H1 (cell line): Measurements from ENCODE around the gene KCNH6. TPM values are rescaled to one million over a fixed set of nuclear protein-coding genes. Genes with fewer than 3 reads are reported as not detected.
A peak's percentile ranks its signal among the peaks of the same experiment; 100 is the strongest.

Source experiments
- CTCF ChIA-PET: fragments of 300-600 bp; sonication (Branson Sonifier 250); formaldehyde crosslinking; loops from one replicate; lab custom pipeline; 2021; ENCODE audit not compliant: partially characterized antibody; lab: Charles Lee
- POLR2A ChIA-PET: fragments of 300-600 bp; sonication (Branson Sonifier 250); formaldehyde crosslinking; loops from one replicate; lab custom pipeline; 2021; ENCODE audit warnings: inconsistent platforms; ENCODE audit not compliant: partially characterized antibody; lab: Charles Lee
- DNase-seq, 2 experiments: peaks; one replicate each; pipeline versions ENCODE4 v3.0.0 to v3.0.0-alpha.2; 2010 to 2022; ENCODE audit warnings: low spot score in 2 of 2, low read depth in 1 of 2, mixed read lengths in 1 of 2
- FAIRE-seq: peaks from 2 replicates; lab custom pipeline; 2011; peaks lifted over from hg19 to GRCh38; lab: Jason Lieb, UNC
- H2AFZ ChIP-seq: 2 replicates; pipeline ENCODE4 v1.8.1; 2012; ENCODE audit warnings: low read length, inconsistent platforms
- H2AK5ac ChIP-seq: 2 replicates; pipeline ENCODE4 v1.6.1; 2013; ENCODE audit warnings: low read depth, low read length
- H2BK120ac ChIP-seq: replicated peaks from 2 replicates; pipeline ENCODE3; 2013; ENCODE audit warnings: low read depth, low read length, inconsistent platforms
- H2BK12ac ChIP-seq: 2 replicates; pipeline ENCODE4 v1.6.1; 2013; ENCODE audit warnings: low read depth, low read length
- H2BK15ac ChIP-seq: 2 replicates; pipeline ENCODE4 v1.6.1; 2013; ENCODE audit warnings: low read length
- H2BK20ac ChIP-seq: 2 replicates; pipeline ENCODE4 v1.6.1; 2013; ENCODE audit warnings: low read length
- H2BK5ac ChIP-seq: 2 replicates; pipeline ENCODE4 v1.6.1; 2013; ENCODE audit warnings: low read depth, low read length
- H3K14ac ChIP-seq: 2 replicates; pipeline ENCODE4 v1.6.1; 2013; ENCODE audit warnings: inconsistent platforms; ENCODE audit not compliant: insufficient read length
- H3K18ac ChIP-seq: 2 replicates; pipeline ENCODE4 v1.6.1; 2013; ENCODE audit warnings: low read length; ENCODE audit errors: extremely low read depth
- H3K23ac ChIP-seq: 2 replicates; pipeline ENCODE4 v1.6.1; 2013; ENCODE audit warnings: inconsistent platforms; ENCODE audit not compliant: insufficient read length
- H3K23me2 ChIP-seq: 2 replicates; pipeline ENCODE4 v1.6.1; 2013; ENCODE audit warnings: low read depth, low read length
- H3K27ac ChIP-seq: 2 replicates; pipeline ENCODE4 v1.6.1; 2011; ENCODE audit warnings: low read depth, low read length, inconsistent platforms
- H3K27me3 ChIP-seq, 4 experiments: replicated peaks in 1 of 4; 1 replicate in 1 of 4; 2 replicates in 3 of 4; pipeline versions ENCODE4 v1.6.1 to v1.8.1; 2011 to 2013; ENCODE audit warnings: low read length in 3 of 4, mild to moderate bottlenecking in 3 of 4, inconsistent platforms in 2 of 4, mixed read lengths in 2 of 4, moderate library complexity in 1 of 4; ENCODE audit not compliant: control insufficient read depth in 3 of 4, insufficient read depth in 3 of 4; ENCODE audit errors: extremely low read depth in 1 of 4
- H3K36me3 ChIP-seq, 4 experiments: 2 replicates each; pipeline versions ENCODE4 v1.6.1 to v1.8.1; 2011 to 2013; ENCODE audit warnings: mild to moderate bottlenecking in 4 of 4, low read length in 3 of 4, moderate library complexity in 2 of 4, control low read depth in 1 of 4, inconsistent platforms in 1 of 4; ENCODE audit not compliant: insufficient read depth in 4 of 4, control insufficient read depth in 2 of 4
- H3K4ac ChIP-seq: replicated peaks from 2 replicates; pipeline ENCODE3; 2013; ENCODE audit warnings: low read length, low read depth, mixed read lengths, inconsistent platforms; ENCODE audit not compliant: insufficient read length
- H3K4me1 ChIP-seq, 4 experiments: replicated peaks in 1 of 4; 1 replicate in 1 of 4; 2 replicates in 3 of 4; pipeline versions ENCODE4 v1.6.1 to v1.8.1; 2011 to 2013; ENCODE audit warnings: low read length in 3 of 4, inconsistent platforms in 2 of 4, mixed read lengths in 1 of 4; ENCODE audit not compliant: insufficient read depth in 4 of 4, control insufficient read depth in 3 of 4
- H3K4me2 ChIP-seq, 2 experiments: 2 replicates each; pipeline versions ENCODE4 v1.6.1 to v1.8.1; 2011 to 2013; ENCODE audit warnings: low read depth in 2 of 2, low read length in 2 of 2, control low read depth in 1 of 2, inconsistent platforms in 1 of 2, mild to moderate bottlenecking in 1 of 2; ENCODE audit not compliant: insufficient read depth in 1 of 2
- H3K4me3 ChIP-seq, 4 experiments: fragments of 200-600, 300-600 bp in 1 of 4; sonication (generic), shearing (Covaris generic), sonication (Bioruptor Twin) in 1 of 4; 2 replicates each; pipeline versions ENCODE4 v1.5.1 to v1.8.1; 2011 to 2016; ENCODE audit warnings: low read length in 4 of 4, low read depth in 3 of 4, control low read depth in 2 of 4, inconsistent platforms in 2 of 4, mild to moderate bottlenecking in 2 of 4, mixed read lengths in 1 of 4, moderate library complexity in 1 of 4; ENCODE audit not compliant: insufficient read depth in 2 of 4; ENCODE audit errors: extremely low read depth in 1 of 4
- H3K56ac ChIP-seq: replicated peaks from 2 replicates; pipeline ENCODE3; 2013; ENCODE audit warnings: low read depth, mild to moderate bottlenecking, mixed read lengths, low read length, inconsistent platforms; ENCODE audit not compliant: insufficient read length
- H3K79me1 ChIP-seq: 2 replicates; pipeline ENCODE4 v1.6.1; 2013; ENCODE audit warnings: low read depth, low read length, control low read depth
- H3K79me2 ChIP-seq, 2 experiments: 2 replicates each; pipeline versions ENCODE4 v1.6.1 to v1.8.1; 2012 to 2013; ENCODE audit warnings: low read length in 2 of 2, mild to moderate bottlenecking in 2 of 2, inconsistent platforms in 1 of 2; ENCODE audit not compliant: insufficient read depth in 2 of 2, control insufficient read depth in 1 of 2
- H3K9ac ChIP-seq, 4 experiments: replicated peaks in 1 of 4; 1 replicate in 1 of 4; 2 replicates in 3 of 4; pipeline versions ENCODE4 v1.6.1 to v1.8.1; 2011 to 2013; ENCODE audit warnings: low read depth in 3 of 4, low read length in 3 of 4, control low read depth in 2 of 4, mild to moderate bottlenecking in 2 of 4, moderate library complexity in 2 of 4, inconsistent platforms in 1 of 4; ENCODE audit errors: extremely low read depth in 1 of 4
- H3K9me3 ChIP-seq, 2 experiments: 2 replicates each; pipeline versions ENCODE4 v1.6.1 to v1.8.1; 2012 to 2013; ENCODE audit warnings: mild to moderate bottlenecking in 2 of 2, moderate library complexity in 2 of 2, control low read depth in 1 of 2, inconsistent platforms in 1 of 2, low read depth in 1 of 2, low read length in 1 of 2, mixed read lengths in 1 of 2; ENCODE audit not compliant: insufficient read depth in 2 of 2
- H4K20me1 ChIP-seq, 2 experiments: replicated peaks in 1 of 2; 2 replicates each; pipeline versions ENCODE3 to v1.8.1; 2011 to 2013; ENCODE audit warnings: inconsistent platforms in 2 of 2, low read length in 2 of 2, mild to moderate bottlenecking in 1 of 2; ENCODE audit not compliant: insufficient read depth in 2 of 2, control insufficient read depth in 1 of 2
- H4K5ac ChIP-seq: 2 replicates; pipeline ENCODE4 v1.6.1; 2013; ENCODE audit warnings: low read length, low read depth, mixed read lengths, inconsistent platforms; ENCODE audit not compliant: insufficient read length
- H4K8ac ChIP-seq: 2 replicates; pipeline ENCODE4 v1.8.0; 2013; ENCODE audit warnings: mild to moderate bottlenecking, moderate library complexity, low read length, inconsistent platforms; ENCODE audit not compliant: insufficient read depth; ENCODE audit errors: extremely low read depth
- H4K91ac ChIP-seq: replicated peaks from 2 replicates; pipeline ENCODE3; 2013; ENCODE audit warnings: low read length, mixed read lengths, inconsistent platforms; ENCODE audit not compliant: insufficient read length
- CTBP2 ChIP-seq: IDR thresholded peaks from 2 replicates; pipeline ENCODE4 v1.7.0; 2011; ENCODE audit warnings: borderline replicate concordance, mild to moderate bottlenecking, moderate library complexity, mixed read lengths, low read length; ENCODE audit not compliant: insufficient read depth, insufficient read length
- RFX5 ChIP-seq: IDR thresholded peaks from 2 replicates; pipeline ENCODE4 v1.6.1; 2011; ENCODE audit warnings: low read depth, low read length, improper control_type of control experiment, borderline replicate concordance
- TAF7 ChIP-seq: optimal IDR thresholded peaks from 2 replicates; pipeline ENCODE3; 2011; ENCODE audit warnings: low read depth, mild to moderate bottlenecking, inconsistent platforms, low read length, moderate library complexity, borderline replicate concordance
- TBP ChIP-seq: IDR thresholded peaks from 2 replicates; pipeline ENCODE4 v1.6.1; 2011; ENCODE audit warnings: low read depth, low read length, improper control_type of control experiment
- WGBS, 2 experiments: shearing (Covaris generic) in 1 of 2; methylation state at CpG; one replicate each; pipeline versions ENCODE4 v1.1.6 to v1.1.7; 2013 to 2015; ENCODE audit warnings: low lambda C conversion rate in 2 of 2, mixed read lengths in 2 of 2, inconsistent platforms in 1 of 2, low coverage in 1 of 2, missing lambda C conversion rate in 1 of 2; ENCODE audit not compliant: insufficient replicate concordance in 2 of 2, insufficient coverage in 1 of 2, insufficient read length in 1 of 2; ENCODE audit errors: extremely low coverage in 1 of 2, missing lambda C conversion rate in 1 of 2; 5-methylcytosine and 5-hydroxymethylcytosine counted together
- polyA plus RNA-seq, 7 experiments: library from polyadenylated mRNA; depleted of rRNA in 3 of 7; stranded (reverse) in 5 of 7; unstranded in 2 of 7; fragments of >200 nt in 5 of 7; fragments of 200-250 nt in 2 of 7; gene quantifications; 1 replicate in 5 of 7; 2 replicates in 1 of 7; 4 replicates in 1 of 7; pipeline versions ENCODE4 v1.2.1 to v1.2.3, GENCODE V29; 2011 to 2013; ENCODE audit warnings: missing spikeins in 2 of 7, mixed read lengths in 2 of 7
- total RNA-seq: library from RNA; stranded (reverse); fragmentation: NEBNext Ultra II Directional; extraction: Animal tissue kit (Norgen Biotek cat#: 25700); gene quantifications from 2 replicates; pipeline ENCODE4 v1.2.1, GENCODE V29; 2021
- TF ChIP-seq, protein P1 (sequence below): IDR thresholded peaks from 2 replicates; pipeline ENCODE4 v1.6.1; 2011; ENCODE audit warnings: low read length, improper control_type of control experiment
- TF ChIP-seq, protein P2 (sequence below): IDR thresholded peaks from 2 replicates; pipeline ENCODE4 v1.6.1; 2011; ENCODE audit warnings: low read depth, mild to moderate bottlenecking, low read length; ENCODE audit not compliant: insufficient read depth
- TF ChIP-seq, protein P3 (sequence below): IDR thresholded peaks from 2 replicates; pipeline ENCODE4 v1.6.1; 2012; ENCODE audit warnings: low read length, inconsistent platforms

KCNH6 gene
- total and polyA plus RNA-seq, 2 of the 8 experiments (the other 6 are each of a cell fraction or from before 2014, with no cell fraction given): 1.8 to 3.6 TPM

DNA sequence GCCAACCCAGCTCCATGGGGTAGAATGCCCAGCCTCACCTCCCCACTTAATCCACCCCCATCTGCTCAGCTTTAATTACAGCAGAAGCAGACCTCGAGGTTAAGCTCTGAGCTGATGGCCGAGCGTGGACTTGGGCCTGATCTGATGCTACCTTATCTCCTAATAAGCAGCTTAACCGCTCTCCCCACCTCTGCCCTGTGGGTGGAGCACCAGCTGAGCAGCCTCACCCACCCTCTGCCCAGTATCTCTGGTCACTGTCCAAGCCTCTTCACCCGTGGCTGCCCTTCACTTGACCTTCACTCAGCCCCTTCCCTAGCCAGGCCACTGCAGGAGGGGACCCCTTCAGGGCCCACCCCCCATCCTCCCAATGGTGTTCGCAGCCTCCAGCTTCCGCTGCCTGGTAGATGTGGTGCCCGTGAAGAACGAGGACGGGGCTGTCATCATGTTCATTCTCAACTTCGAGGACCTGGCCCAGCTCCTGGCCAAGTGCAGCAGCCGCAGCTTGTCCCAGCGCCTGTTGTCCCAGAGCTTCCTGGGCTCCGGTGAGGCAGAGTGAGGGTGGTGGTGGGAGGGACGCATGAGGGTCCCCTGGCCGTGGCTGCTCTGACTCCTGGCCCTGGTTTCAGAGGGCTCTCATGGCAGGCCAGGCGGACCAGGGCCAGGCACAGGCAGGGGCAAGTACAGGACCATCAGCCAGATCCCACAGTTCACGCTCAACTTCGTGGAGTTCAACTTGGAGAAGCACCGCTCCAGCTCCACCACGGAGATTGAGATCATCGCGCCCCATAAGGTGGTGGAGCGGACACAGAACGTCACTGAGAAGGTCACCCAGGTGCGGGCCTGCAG is 6.8 kb downstream of the KCNH6 start:
- FAIRE-seq (no peak), DNase-seq (no peak)
- Histone ChIP-seq H3K18ac (no peak overlapping the region), H2BK20ac (no peak overlapping the region), H3K36me3 (no peaks in the 10 kb centered on the region), H3K56ac (no peak overlapping the region), H2BK12ac (no peak overlapping the region), H4K91ac (no peak overlapping the region), H3K4me1 (peaks cover 0 to 4% (median 1%) of the 10 kb centered on the region in 4 experiments; a peak in 3 of 7 replicates), H4K5ac (no peak overlapping the region), H3K23me2 (no peaks in the 10 kb centered on the region), H3K27ac (no peak overlapping the region), H2AK5ac (0 out of 2 replicates have a peak overlapping the region, but pooled peaks have one; percentile 24), H4K20me1 (no peaks in the 10 kb centered on the region), H3K4me3 (no peak overlapping the region), H3K4ac (no peak overlapping the region), H3K79me1 (no peaks in the 10 kb centered on the region), H3K23ac (no peak overlapping the region), H3K4me2 (no peak overlapping the region), H2AFZ (no peak overlapping the region), H3K9me3 (no peaks in the 10 kb centered on the region), H2BK5ac (peak overlapping the region; percentile 52; the same call in 1 of the 2 replicates), H3K27me3 (no peaks in the 10 kb centered on the region), H2BK15ac (no peak overlapping the region), H2BK120ac (no peak overlapping the region), H3K79me2 (no peaks in the 10 kb centered on the region), H3K9ac (no peak overlapping the region), H3K14ac (no peak overlapping the region), H4K8ac (no peak overlapping the region; the same call in none of the 2 replicates)
- POLR2A ChIA-PET: interaction anchor here (1.2 to 1.7 kb wide), 3 partner anchors 10 to 212 kb away, joined by 3 to 5 read pairs (median 3); partner anchors contain the start of gene DCAF7
- CTCF ChIA-PET: interaction anchor here (0.8 to 3.5 kb wide), 10 partner anchors 14 to 180 kb away, joined by 3 to 16 read pairs (median 4); no protein-coding TSS in a partner anchor
- WGBS, 2 experiments: 87% methylated on average over 26 of the region's 26 CpGs; no CpG with 5 or more reads in 1 of the 2 experiments
- TF ChIP-seq, protein P1, sequence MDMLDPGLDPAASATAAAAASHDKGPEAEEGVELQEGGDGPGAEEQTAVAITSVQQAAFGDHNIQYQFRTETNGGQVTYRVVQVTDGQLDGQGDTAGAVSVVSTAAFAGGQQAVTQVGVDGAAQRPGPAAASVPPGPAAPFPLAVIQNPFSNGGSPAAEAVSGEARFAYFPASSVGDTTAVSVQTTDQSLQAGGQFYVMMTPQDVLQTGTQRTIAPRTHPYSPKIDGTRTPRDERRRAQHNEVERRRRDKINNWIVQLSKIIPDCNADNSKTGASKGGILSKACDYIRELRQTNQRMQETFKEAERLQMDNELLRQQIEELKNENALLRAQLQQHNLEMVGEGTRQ: no peak
- TF ChIP-seq RFX5 (no peak), TBP (no peak), TAF7 (no peak), CTBP2 (no peak)
- TF ChIP-seq, protein P2, sequence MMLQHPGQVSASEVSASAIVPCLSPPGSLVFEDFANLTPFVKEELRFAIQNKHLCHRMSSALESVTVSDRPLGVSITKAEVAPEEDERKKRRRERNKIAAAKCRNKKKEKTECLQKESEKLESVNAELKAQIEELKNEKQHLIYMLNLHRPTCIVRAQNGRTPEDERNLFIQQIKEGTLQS: no peak
- TF ChIP-seq, protein P3, sequence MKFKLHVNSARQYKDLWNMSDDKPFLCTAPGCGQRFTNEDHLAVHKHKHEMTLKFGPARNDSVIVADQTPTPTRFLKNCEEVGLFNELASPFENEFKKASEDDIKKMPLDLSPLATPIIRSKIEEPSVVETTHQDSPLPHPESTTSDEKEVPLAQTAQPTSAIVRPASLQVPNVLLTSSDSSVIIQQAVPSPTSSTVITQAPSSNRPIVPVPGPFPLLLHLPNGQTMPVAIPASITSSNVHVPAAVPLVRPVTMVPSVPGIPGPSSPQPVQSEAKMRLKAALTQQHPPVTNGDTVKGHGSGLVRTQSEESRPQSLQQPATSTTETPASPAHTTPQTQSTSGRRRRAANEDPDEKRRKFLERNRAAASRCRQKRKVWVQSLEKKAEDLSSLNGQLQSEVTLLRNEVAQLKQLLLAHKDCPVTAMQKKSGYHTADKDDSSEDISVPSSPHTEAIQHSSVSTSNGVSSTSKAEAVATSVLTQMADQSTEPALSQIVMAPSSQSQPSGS: no peak
